Naive thymus-derived CD4-positive, alpha-beta T cell (primary cell): Measurements from ENCODE around the gene GAL3ST1. TPM values are rescaled to one million over a fixed set of nuclear protein-coding genes. Genes with fewer than 3 reads are reported as not detected.

ENCODE experiments used
- ATAC-seq: fragments of 150-1000 bp; cut with Tn5 transposase; 2 replicates; pipeline ENCODE4 v1.10.0; 2021; ENCODE audit warnings: mild to moderate bottlenecking, moderate library complexity
- CTCF ChIA-PET: fragments of 350-600 bp; sonication (Branson Sonifier 250); formaldehyde crosslinking; loops from one replicate; lab custom pipeline; 2021; ENCODE audit warnings: antibody characterized with exemption; lab: Charles Lee
- POLR2A ChIA-PET: fragments of 350-600 bp; sonication (Branson Sonifier 250); formaldehyde crosslinking; loops from one replicate; lab custom pipeline; 2021; ENCODE audit warnings: antibody characterized with exemption, inconsistent platforms; lab: Charles Lee
- DNase-seq, 9 donors: peaks; one replicate each; pipeline versions ENCODE4 v3.0.0 to v3.0.0-alpha.2; 2020 to 2022; ENCODE audit warnings: mixed read lengths in 1 of 9
- H3K27ac ChIP-seq: one replicate; pipeline ENCODE4 v1.7.0; 2013; ENCODE audit warnings: mild to moderate bottlenecking, low read depth, low read length, moderate library complexity
- H3K27me3 ChIP-seq, 2 donors: one replicate each; pipeline ENCODE4 v1.7.0; 2013; ENCODE audit warnings: low read length in 2 of 2, mild to moderate bottlenecking in 2 of 2, moderate library complexity in 2 of 2; ENCODE audit not compliant: control insufficient read depth in 2 of 2, insufficient read depth in 2 of 2
- H3K36me3 ChIP-seq, 3 experiments: 1 replicate in 2 of 3; 2 replicates in 1 of 3; pipeline ENCODE4 v1.7.0; 2013; ENCODE audit warnings: low read length in 3 of 3, mild to moderate bottlenecking in 3 of 3, moderate library complexity in 1 of 3; ENCODE audit not compliant: insufficient read depth in 3 of 3, control insufficient read depth in 2 of 3
- H3K4me1 ChIP-seq, 2 donors: one replicate each; pipeline ENCODE4 v1.7.0; 2013; ENCODE audit warnings: low read length in 2 of 2, mild to moderate bottlenecking in 2 of 2, moderate library complexity in 1 of 2; ENCODE audit not compliant: control insufficient read depth in 2 of 2, insufficient read depth in 2 of 2
- H3K4me3 ChIP-seq: 2 replicates; pipeline ENCODE4 v1.7.0; 2013; ENCODE audit warnings: mild to moderate bottlenecking, low read length
- H3K9me3 ChIP-seq, 3 experiments: 1 replicate in 2 of 3; 2 replicates in 1 of 3; pipeline ENCODE4 v1.7.0; 2013; ENCODE audit warnings: low read length in 3 of 3; ENCODE audit not compliant: control insufficient read depth in 2 of 3
- H3K27ac Mint-ChIP-seq, 9 donors: one replicate each; pipeline ENCODE4 v1.8.0; 2020 to 2022; ENCODE audit warnings: mixed read lengths in 9 of 9, mild to moderate bottlenecking in 8 of 9, moderate library complexity in 5 of 9, inconsistent platforms in 2 of 9
- H3K27me3 Mint-ChIP-seq, 5 donors: one replicate each; pipeline ENCODE4 v1.8.0; 2021 to 2022; ENCODE audit warnings: mixed read lengths in 5 of 5, mild to moderate bottlenecking in 1 of 5
- H3K36me3 Mint-ChIP-seq, 5 donors: one replicate each; pipeline ENCODE4 v1.8.0; 2020 to 2022; ENCODE audit warnings: mixed read lengths in 5 of 5, mild to moderate bottlenecking in 3 of 5, inconsistent platforms in 1 of 5
- H3K4me1 Mint-ChIP-seq, 7 donors: one replicate each; pipeline ENCODE4 v1.8.0; 2020 to 2022; ENCODE audit warnings: mixed read lengths in 7 of 7, mild to moderate bottlenecking in 3 of 7, inconsistent platforms in 1 of 7
- H3K4me3 Mint-ChIP-seq, 10 donors: one replicate each; pipeline ENCODE4 v1.8.0; 2020 to 2022; ENCODE audit warnings: mild to moderate bottlenecking in 10 of 10, mixed read lengths in 10 of 10, moderate library complexity in 6 of 10, inconsistent platforms in 2 of 10
- H3K9me3 Mint-ChIP-seq, 11 donors: one replicate each; pipeline ENCODE4 v1.8.0; 2020 to 2022; ENCODE audit warnings: mixed read lengths in 11 of 11, mild to moderate bottlenecking in 4 of 11, inconsistent platforms in 1 of 11, moderate library complexity in 1 of 11
- intact Hi-C, 2 donors: fragments of 100-400 bp; cut with micrococcal nuclease; formaldehyde crosslinking; loops; one replicate each; pipeline ENCODE4 v1.15.1; 2023
- polyA plus RNA-seq, 2 donors: library from polyadenylated mRNA; unstranded; fragments of 300-500 nt; fragmentation: Illumina TruSeq; gene quantifications; one replicate each; pipeline ENCODE4 v1.2.3, GENCODE V29; 2021
- total RNA-seq, 6 experiments: library from RNA in 5 of 6; stranded (reverse) in 5 of 6; gene quantifications; 1 replicate in 5 of 6; 2 replicates in 1 of 6; pipeline ENCODE4 v1.2.3 and lab custom pipeline; 2021 to 2026

GAL3ST1 gene
- total and polyA plus RNA-seq, 7 experiments from 2014 or later: 0.21 to 4.8 (median 2.4) TPM; not detected in 2

DNA sequence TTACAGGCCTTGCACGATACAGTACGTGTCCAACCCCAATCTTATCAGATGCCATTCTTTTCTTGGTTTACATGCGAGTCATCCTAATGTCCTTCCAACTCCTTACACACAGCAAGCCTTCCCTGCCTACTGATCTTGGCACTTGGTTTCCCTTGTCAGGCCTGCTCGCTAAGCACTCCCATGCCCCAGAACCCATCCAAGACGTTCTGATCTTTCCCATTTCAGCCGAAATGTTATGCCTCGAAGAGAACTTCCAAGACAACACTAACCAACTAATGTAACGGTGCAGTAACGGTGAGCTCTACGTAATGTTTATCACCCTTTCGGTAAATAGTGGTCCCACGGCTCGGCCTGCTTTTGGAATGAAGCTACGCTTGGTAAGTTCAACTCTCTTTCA is 16.7 kb upstream of the GAL3ST1 start:
- Histone ChIP-seq H3K27me3 (no peaks in the 10 kb centered on the region), H3K27ac (peak overlapping the region; percentile 85), H3K36me3 (peaks cover 4 to 32% (median 15%) of the 10 kb centered on the region in 3 experiments), H3K4me3 (peak overlapping the region; percentile 85), H3K4me1 (peaks cover 8 to 12% of the 10 kb centered on the region in 2 donors), H3K9me3 (no peaks in the 10 kb centered on the region)
- DNase-seq (no peak), ATAC-seq (no peak)
- Mint-ChIP-seq H3K36me3 (peaks cover 3 to 20% (median 10%) of the 10 kb centered on the region in 5 donors), H3K4me3 (no peak overlapping the region), H3K27me3 (peaks cover 0 to 23% (median 0%) of the 10 kb centered on the region in 5 donors), H3K9me3 (no peaks in the 10 kb centered on the region), H3K4me1 (peaks cover 0 to 12% (median 0%) of the 10 kb centered on the region in 7 donors), H3K27ac (no peak overlapping the region)
- intact Hi-C loops: loop anchor here (5.0 kb wide), 8 partner anchors 284 to 1849 kb away; partner anchors contain the start of genes CHEK2 (in 2 of the 2), DEPDC5 (in 2 of the 2), HSCB (in 2 of the 2) and PRR14L (in 2 of the 2)
- POLR2A ChIA-PET: interaction anchor here (0.8 to 2.2 kb wide), 5 partner anchors 11 to 350 kb away, joined by 3 to 8 read pairs (median 4); partner anchors contain the start of gene TCN2
- CTCF ChIA-PET: interaction anchor here (0.6 to 1.6 kb wide), 2 partner anchors 43 to 121 kb away, joined by 3 read pairs; no protein-coding TSS in a partner anchor

DNA sequence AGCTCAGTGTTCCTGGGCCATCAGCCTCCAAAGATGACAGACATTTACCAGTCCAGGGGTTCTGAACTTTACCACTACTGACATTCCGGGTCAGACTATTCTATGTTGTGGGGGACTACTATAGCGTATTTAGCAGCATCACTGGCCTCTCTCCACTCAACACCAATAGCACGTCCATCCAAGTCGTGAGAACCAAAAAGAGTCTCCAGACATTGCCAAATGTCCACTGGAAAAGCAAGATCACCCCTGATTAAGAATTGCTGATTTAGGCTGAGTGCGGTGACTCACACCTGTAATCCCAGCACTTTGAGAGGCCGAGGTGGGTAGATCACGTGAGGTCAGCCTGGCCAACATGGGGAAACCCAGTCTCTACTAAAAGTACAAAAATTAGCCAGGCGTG is 11.9 kb upstream of the GAL3ST1 start:
- H3K4me1 ChIP-seq: peaks cover 8 to 12% of the 10 kb centered on the region in 2 donors
- Mint-ChIP-seq H3K4me1 (peaks cover 0 to 14% (median 0%) of the 10 kb centered on the region in 7 donors), H3K27ac (no peak overlapping the region), H3K9me3 (no peaks in the 10 kb centered on the region), H3K4me3 (no peak overlapping the region), H3K36me3 (peaks cover 5 to 52% (median 20%) of the 10 kb centered on the region in 5 donors), H3K27me3 (no peaks in the 10 kb centered on the region)
- ATAC-seq: no peak
- intact Hi-C loops: no loop called here
- no peaks in the 10 kb centered on the region for H3K27me3 ChIP-seq
- no peak overlapping the region for H3K4me3 ChIP-seq
- peaks cover 10 to 79% (median 52%) of the 10 kb centered on the region in 3 experiments for H3K36me3 ChIP-seq
- POLR2A ChIA-PET: no interaction called here
- DNase-seq: no peak
- no peaks in the 10 kb centered on the region for H3K9me3 ChIP-seq
- no peak overlapping the region for H3K27ac ChIP-seq
- CTCF ChIA-PET: interaction anchor here (0.9 kb wide), 1 partner anchor 190 kb away, joined by 3 read pairs; the partner anchor contains the start of gene SEC14L2

DNA sequence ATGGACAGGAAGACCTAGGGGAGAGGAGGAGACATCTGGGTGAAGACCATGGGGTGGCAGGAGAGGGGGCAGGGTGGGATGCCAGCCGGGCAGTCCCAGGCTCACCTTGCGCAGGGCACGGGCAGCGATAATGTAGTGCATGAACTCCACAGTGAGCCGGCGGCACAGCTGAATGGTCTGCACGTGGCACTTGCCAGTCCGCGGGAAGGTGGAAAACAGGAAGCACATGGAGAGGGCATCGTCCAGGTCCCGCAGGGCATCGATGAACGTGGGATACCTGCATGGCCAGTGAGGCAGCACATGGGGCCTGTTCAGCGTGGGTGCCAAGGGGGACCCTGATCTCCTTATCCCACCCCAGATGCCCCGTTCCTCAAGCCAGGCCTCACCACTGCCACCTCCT is 10.0 kb upstream of the GAL3ST1 start:
- Histone ChIP-seq H3K27ac (no peak overlapping the region), H3K9me3 (no peaks in the 10 kb centered on the region), H3K4me1 (no peaks in the 10 kb centered on the region), H3K27me3 (no peaks in the 10 kb centered on the region), H3K36me3 (peaks cover 10 to 99% (median 68%) of the 10 kb centered on the region in 3 experiments), H3K4me3 (no peak overlapping the region)
- Mint-ChIP-seq H3K4me3 (no peak overlapping the region), H3K27ac (no peak overlapping the region), H3K27me3 (no peaks in the 10 kb centered on the region), H3K36me3 (peaks cover 6 to 68% (median 26%) of the 10 kb centered on the region in 5 donors), H3K9me3 (no peaks in the 10 kb centered on the region), H3K4me1 (peaks cover 0 to 5% (median 0%) of the 10 kb centered on the region in 7 donors)
- ChIA-PET POLR2A (no interaction called here), CTCF (no interaction called here)
- intact Hi-C loops: no loop called here
- no peak for DNase-seq
- ATAC-seq: no peak

DNA sequence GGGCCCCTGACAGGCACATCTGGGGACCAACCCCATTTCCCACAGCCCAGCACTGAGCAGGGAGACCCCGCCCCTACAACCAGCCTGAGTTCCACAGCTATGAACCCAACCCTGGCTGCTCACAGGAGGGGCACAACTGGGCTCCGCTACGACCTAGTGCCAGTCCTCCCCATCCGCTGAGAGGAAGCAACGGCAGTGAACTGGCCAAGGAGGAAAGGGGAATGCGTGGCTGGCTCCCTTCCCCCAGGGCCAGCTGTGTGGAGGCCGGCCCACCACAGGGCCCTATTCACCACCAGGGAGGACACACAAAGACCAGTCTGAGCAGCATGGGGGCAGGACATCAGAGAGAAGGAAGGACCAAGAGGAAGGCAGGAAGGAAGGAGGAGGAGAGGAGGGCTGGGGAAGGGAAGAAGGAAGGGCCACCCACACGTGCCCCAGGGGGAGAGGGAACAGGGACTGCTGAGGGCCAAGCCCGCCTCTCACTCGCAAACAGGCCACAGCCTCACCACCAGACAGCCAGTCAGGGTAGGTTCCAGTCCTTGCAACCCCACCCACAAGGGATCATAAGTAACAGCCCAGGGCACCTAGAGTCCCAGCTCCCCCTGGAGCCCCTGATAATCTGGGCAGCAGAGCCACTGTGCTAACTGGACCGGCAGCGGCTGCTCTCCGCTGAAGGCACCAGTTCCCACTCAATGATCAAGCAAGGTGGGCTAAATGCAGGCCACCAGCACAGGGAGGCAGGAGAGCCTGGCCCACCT is 8.5 kb upstream of the GAL3ST1 start:
- H3K4me3 Mint-ChIP-seq: no peak overlapping the region
- no peak overlapping the region for H3K27ac ChIP-seq
- H3K4me1 Mint-ChIP-seq: peaks cover 0 to 4% (median 0%) of the 10 kb centered on the region in 7 donors
- DNase-seq (no peak), ATAC-seq (no peak)
- no peak overlapping the region for H3K27ac Mint-ChIP-seq
- POLR2A ChIA-PET: interaction anchor here (1.0 kb wide), 1 partner anchor 7 kb away, joined by 3 read pairs; no protein-coding TSS in a partner anchor
- no peaks in the 10 kb centered on the region for H3K9me3 ChIP-seq
- H3K36me3 ChIP-seq: peaks cover 10 to 99% (median 75%) of the 10 kb centered on the region in 3 experiments
- no peaks in the 10 kb centered on the region for H3K9me3 Mint-ChIP-seq
- no peaks in the 10 kb centered on the region for H3K27me3 ChIP-seq
- CTCF ChIA-PET: no interaction called here
- intact Hi-C loops: no loop called here
- no peaks in the 10 kb centered on the region for H3K27me3 Mint-ChIP-seq
- no peak overlapping the region for H3K4me3 ChIP-seq
- no peaks in the 10 kb centered on the region for H3K4me1 ChIP-seq
- H3K36me3 Mint-ChIP-seq: peaks cover 11 to 76% (median 34%) of the 10 kb centered on the region in 5 donors

DNA sequence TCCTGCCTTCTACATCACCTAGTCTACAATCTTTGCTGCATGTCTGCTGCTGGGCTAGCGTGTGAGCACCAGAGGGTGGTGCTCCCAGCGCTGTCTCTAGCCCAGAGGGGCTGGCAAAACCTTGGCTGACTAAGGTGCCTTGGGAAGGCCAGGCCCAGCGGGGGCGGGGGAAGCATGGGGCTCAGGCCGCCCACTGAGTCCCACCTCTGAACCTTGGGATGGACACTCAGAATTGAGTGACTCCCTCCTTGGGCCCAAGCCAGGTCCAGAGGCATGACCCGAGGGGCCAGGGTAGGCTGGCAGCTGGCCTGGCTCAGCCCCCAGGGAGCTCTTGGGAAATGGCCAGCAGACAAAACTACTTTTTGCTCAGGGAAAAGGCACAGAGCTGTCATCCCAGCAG is 7.6 kb upstream of the GAL3ST1 start:
- H3K27me3 ChIP-seq: no peaks in the 10 kb centered on the region
- Mint-ChIP-seq H3K27me3 (no peaks in the 10 kb centered on the region), H3K9me3 (no peaks in the 10 kb centered on the region), H3K36me3 (peaks cover 6 to 77% (median 35%) of the 10 kb centered on the region in 5 donors), H3K4me3 (no peak overlapping the region), H3K27ac (no peak overlapping the region), H3K4me1 (peaks cover 0 to 4% (median 0%) of the 10 kb centered on the region in 7 donors)
- H3K4me3 ChIP-seq: no peak overlapping the region
- no peaks in the 10 kb centered on the region for H3K9me3 ChIP-seq
- ATAC-seq (no peak), DNase-seq (no peak)
- intact Hi-C loops: no loop called here
- ChIA-PET CTCF (no interaction called here), POLR2A (interaction anchor here (1.0 kb wide), 1 partner anchor 8 kb away, joined by 3 read pairs; no protein-coding TSS in a partner anchor)
- H3K36me3 ChIP-seq: peaks cover 6 to 99% (median 72%) of the 10 kb centered on the region in 3 experiments
- H3K4me1 ChIP-seq: no peaks in the 10 kb centered on the region
- H3K27ac ChIP-seq: no peak overlapping the region

DNA sequence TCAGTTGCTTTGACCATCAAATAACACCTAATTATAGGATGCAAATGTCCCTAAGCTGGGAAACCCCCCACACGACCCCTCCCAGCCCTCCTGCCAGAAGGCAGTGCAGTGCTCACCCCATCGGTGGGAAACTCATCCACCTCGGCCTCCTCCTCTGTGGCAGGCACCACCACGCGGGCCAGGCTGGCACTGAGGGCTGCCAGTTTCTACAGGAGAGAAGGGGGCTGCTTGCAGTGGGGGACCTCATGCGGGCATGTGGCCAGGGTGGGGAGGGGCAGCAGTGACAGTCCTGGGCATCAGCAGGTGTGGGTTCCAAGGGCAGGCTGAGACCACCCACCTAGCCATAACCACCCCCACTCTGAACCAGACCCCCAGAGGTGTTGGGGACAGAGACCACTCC is 6.4 kb upstream of the GAL3ST1 start:
- no peaks in the 10 kb centered on the region for H3K27me3 ChIP-seq
- no peak overlapping the region for H3K4me3 Mint-ChIP-seq
- DNase-seq (no peak), ATAC-seq (no peak)
- peaks cover 5 to 77% (median 28%) of the 10 kb centered on the region in 5 donors for H3K36me3 Mint-ChIP-seq
- H3K9me3 Mint-ChIP-seq: peaks cover 0 to 1% (median 0%) of the 10 kb centered on the region in 11 donors
- intact Hi-C loops: no loop called here
- no peak overlapping the region for H3K27ac ChIP-seq
- ChIA-PET POLR2A (interaction anchor here (1.5 kb wide), 1 partner anchor 11 kb away, joined by 4 read pairs; the partner anchor contains the start of gene PES1), CTCF (no interaction called here)
- H3K4me1 ChIP-seq: no peaks in the 10 kb centered on the region
- H3K4me1 Mint-ChIP-seq: peaks cover 0 to 5% (median 2%) of the 10 kb centered on the region in 7 donors
- H3K27ac Mint-ChIP-seq: no peak overlapping the region
- no peaks in the 10 kb centered on the region for H3K9me3 ChIP-seq
- H3K27me3 Mint-ChIP-seq: no peaks in the 10 kb centered on the region
- no peak overlapping the region for H3K4me3 ChIP-seq
- peaks cover 6 to 99% (median 63%) of the 10 kb centered on the region in 3 experiments for H3K36me3 ChIP-seq
